Pulmonary artery endothelial cell (primary cell): Measurements from ENCODE around the gene ASCL4. TPM values are rescaled to one million over a fixed set of nuclear protein-coding genes. Genes with fewer than 3 reads are reported as not detected.

Experiments used
- total RNA-seq: library from RNA; depleted of rRNA; stranded (reverse); fragments of >200 nt; gene quantifications from 2 replicates; pipeline ENCODE4 v1.2.3, GENCODE V29; 2014

Gene ASCL4
- total RNA-seq, 1 donor from 2014 or later: not detected

Other genes with a start within 250 kb of the ASCL4 start
- 118 and 143 TPM in 2 replicates for gene PWP1, start 88.9 kb upstream of the ASCL4 start, total RNA-seq
- gene PRDM4, start 13.6 kb upstream of the ASCL4 start, total RNA-seq: 22.2 and 22.5 TPM in 2 replicates